Measurements from ENCODE around the gene ADARB2. TPM values are rescaled to one million over a fixed set of nuclear protein-coding genes. Genes with fewer than 3 reads are reported as not detected.

The ADARB2 gene
- polyA plus RNA-seq, 1 of the 3 experiments (the other 2 are of a cell fraction): not detected

GRCh38 chr10:1272079-1272776, 465.1 kb downstream of the ADARB2 start:
- peak; percentile 94 for DNase-seq
- H3K9ac ChIP-seq: no peak overlapping the region
- no peaks in the 10 kb centered on the region for H3K9me2 ChIP-seq
- ChIA-PET POLR2A (interaction anchor here (1.3 to 3.6 kb wide), 4 partner anchors 16 to 175 kb away, joined by 3 to 28 read pairs (median 4); no protein-coding TSS in a partner anchor), CTCF (interaction anchor here (1.2 to 3.6 kb wide), 5 partner anchors 10 to 122 kb away, joined by 3 to 11 read pairs (median 7); no protein-coding TSS in a partner anchor)
- no peaks in the 10 kb centered on the region for H3F3A ChIP-seq (replicated peaks; ENCODE audit: insufficient read depth)
- no peaks in the 10 kb centered on the region for H3K79me2 ChIP-seq (ENCODE audit: insufficient read depth)
- H3K4me2 ChIP-seq: no peak overlapping the region
- no peaks in the 10 kb centered on the region for H3K27me3 ChIP-seq (ENCODE audit: insufficient read depth)
- TF ChIP-seq ZBTB33 (IDR thresholded peaks at IDR 0.05; ENCODE audit: borderline replicate concordance, low read depth): no peak
- no peak for TF ChIP-seq GABPA (IDR thresholded peaks at IDR 0.05; ENCODE audit: low read depth)
- TF ChIP-seq EP300 (IDR thresholded peaks at IDR 0.05; ENCODE audit: borderline replicate concordance in 1 of 2, low read depth in 1 of 2, low read length in 1 of 2): peak in 1 of 2 experiments; percentile 100; a peak in 2 of 4 replicates
- TF ChIP-seq MXI1 (IDR thresholded peaks at IDR 0.05; ENCODE audit: low read depth, low read length): peak; percentile 77
- TF ChIP-seq POLR2AphosphoS5 (IDR thresholded peaks at IDR 0.05; ENCODE audit: low read depth, low read length): peak; percentile 75
- TF ChIP-seq FOXJ3 (CRISPR knock-in tag; IDR thresholded peaks at IDR 0.05): peak; percentile 100
- TF ChIP-seq JUND (IDR thresholded peaks at IDR 0.05): no peak
- TF ChIP-seq RAD21 (IDR thresholded peaks at IDR 0.05; ENCODE audit: low read length): peak; percentile 46
- peak; percentile 87 for TF ChIP-seq TCF12 (IDR thresholded peaks at IDR 0.05)
- TF ChIP-seq CHD2 (IDR thresholded peaks at IDR 0.05; ENCODE audit: low read length, partially characterized antibody): peak; percentile 92
- TF ChIP-seq CTCF (IDR thresholded peaks at IDR 0.05): no peak
- peak; percentile 44; the same call in 1 of the 2 replicates for TF ChIP-seq TEAD4 (IDR thresholded peaks at IDR 0.05; ENCODE audit: borderline replicate concordance, insufficient read depth)
- TF ChIP-seq PBX3 (IDR thresholded peaks at IDR 0.05): peak; percentile 17; the same call in 1 of the 2 replicates
- no peak for TF ChIP-seq USF2 (IDR thresholded peaks at IDR 0.05; ENCODE audit: borderline replicate concordance, low read depth, low read length)
- peak; percentile 99 for TF ChIP-seq RCOR1 (IDR thresholded peaks at IDR 0.05; ENCODE audit: low read length)
- peak; percentile 100 for TF ChIP-seq GATA2 (CRISPR knock-in tag; IDR thresholded peaks at IDR 0.05)
- no peak for TF ChIP-seq MEF2A (IDR thresholded peaks at IDR 0.05; ENCODE audit: borderline replicate concordance, low read depth)
- no peak for TF ChIP-seq FOXM1 (IDR thresholded peaks at IDR 0.05; ENCODE audit: low read depth)
- no peak for TF ChIP-seq MAX (IDR thresholded peaks at IDR 0.05; ENCODE audit: low read depth)
- H3K4me3 ChIP-seq (ENCODE audit: low read depth in 2 of 2, low read length in 1 of 2): no peak overlapping the region
- no peaks in the 10 kb centered on the region for H3K9me3 ChIP-seq
- peaks cover 0 to 61% of the 10 kb centered on the region in 2 experiments; a peak in 2 of 4 replicates for H3K4me1 ChIP-seq (ENCODE audit: control insufficient read depth in 1 of 2, insufficient read depth in 2 of 2, low read depth in 1 of 2, low read length in 1 of 2)
- H2AFZ ChIP-seq (ENCODE audit: low read depth): no peak overlapping the region
- H4K20me1 ChIP-seq (ENCODE audit: insufficient read depth): no peaks in the 10 kb centered on the region
- WGBS (ENCODE audit: low lambda C conversion rate): 40% methylated on average over 12 of the region's 12 CpGs
- peak overlapping the region in 1 of 2 experiments; percentile 99; a peak in 2 of 4 replicates for H3K27ac ChIP-seq (ENCODE audit: low read depth in 2 of 2, low read length in 1 of 2)
- H3K36me3 ChIP-seq (replicated peaks in 1 of 2; ENCODE audit: control insufficient read depth in 1 of 2, insufficient read depth in 2 of 2, low read length in 1 of 2): no peaks in the 10 kb centered on the region
